ENCODE measurements around the gene HOXA3. TPM values are rescaled to one million over a fixed set of nuclear protein-coding genes. Genes with fewer than 3 reads are reported as not detected.

The HOXA3 gene
- total and polyA plus RNA-seq, 9 of the 15 experiments (the other 6 are each of a cell fraction or from before 2014, with no cell fraction given), result 0.04 to 0.13 TPM; not detected in 7

GRCh38 chr7:27155816-27156507, 3.6 kb upstream of the HOXA3 start:
- no peak overlapping the region for H3K27ac ChIP-seq (ENCODE audit: extremely low read depth, low read depth, low read length)
- intact Hi-C loops (cut with micrococcal nuclease), result no loop called here
- H3K9me1 ChIP-seq (ENCODE audit: control insufficient read depth, insufficient read depth, low read length), result no peaks in the 10 kb centered on the region
- H3K27me3 ChIP-seq (ENCODE audit: control insufficient read depth in 2 of 2, insufficient read depth in 2 of 2, low read length in 2 of 2), result peaks cover 26 to 89% of the 10 kb centered on the region in 2 experiments; a peak in 4 of 5 replicates
- no peaks in the 10 kb centered on the region for H3K36me3 ChIP-seq (ENCODE audit: control insufficient read depth, insufficient read depth, low read length)
- 57% methylated on average over 58 of the region's 63 CpGs for WGBS (ENCODE audit: insufficient coverage, low coverage, missing lambda C conversion rate)
- no peak for TF ChIP-seq RFX7 (CRISPR knock-in tag; IDR thresholded peaks at IDR 0.05)
- TF ChIP-seq PHF20 (IDR thresholded peaks at IDR 0.05; ENCODE audit: partially characterized antibody), result no peak
- no peak for TF ChIP-seq ASH1L (IDR thresholded peaks at IDR 0.05; ENCODE audit: borderline replicate concordance, low read depth, partially characterized antibody)
- TF ChIP-seq ZNF184 (CRISPR knock-in tag; IDR thresholded peaks at IDR 0.05), result no peak
- no peak overlapping the region for H3K4me3 ChIP-seq
- POLR2A ChIA-PET, result interaction anchor here (0.6 kb wide), 1 partner anchor 918 kb away, joined by 4 read pairs; no protein-coding TSS in a partner anchor
- no peak for DNase-seq (ENCODE audit: extremely low read depth in 1 of 4, low spot score in 3 of 4)
- H3K9ac ChIP-seq (ENCODE audit: insufficient read depth in 1 of 2, low read depth in 2 of 2, low read length in 2 of 2), result no peak overlapping the region
- H3K79me2 ChIP-seq (ENCODE audit: control insufficient read depth, insufficient read depth, low read length), result no peaks in the 10 kb centered on the region
- CTCF ChIA-PET (ENCODE audit: low intra/inter-chr PET ratio), result interaction anchor here (0.6 kb wide), 1 partner anchor 461 kb away, joined by 3 read pairs; no protein-coding TSS in a partner anchor
- BruUV-seq (replicated peaks), result no TSS peak
- no peak overlapping the region for H3K4me2 ChIP-seq (ENCODE audit: insufficient read depth, low read length)
- FAIRE-seq, result no peak
- no peak for ATAC-seq
- H4K20me1 ChIP-seq (replicated peaks; ENCODE audit: control insufficient read depth, insufficient read depth, low read length), result no peaks in the 10 kb centered on the region
- no peak overlapping the region for H2AFZ ChIP-seq (ENCODE audit: low read depth, low read length)
- H3K4me1 ChIP-seq (replicated peaks in 1 of 2; ENCODE audit: control insufficient read depth in 2 of 2, insufficient read depth in 2 of 2, low read length in 2 of 2), result peaks cover 0 to 17% of the 10 kb centered on the region in 2 experiments; a peak in 2 of 5 replicates
- in situ Hi-C loops (cut with MboI), result loop anchor here (25.0 kb wide), 3 partner anchors 644 to 1269 kb away; no protein-coding TSS in a partner anchor
- no peaks in the 10 kb centered on the region for H3K9me3 ChIP-seq (replicated peaks; ENCODE audit: control insufficient read depth, insufficient read depth, low read depth, low read length)

Data from K562 (cell line).